NCI-H82 treated with DMSO at 0.1 percent for 48 hours (cell line): ENCODE data around the gene AZGP1.
A peak's percentile ranks its signal among the peaks of the same experiment; 100 is the strongest.
"Not testable (repeated sequence)": the region's sequence is repeated elsewhere in the genome, so short reads cannot be mapped to it uniquely, and the experiment has no call there.

Source experiments
- DNase-seq: peaks from one replicate; lab custom pipeline; 2025; ENCODE audit not compliant: unreplicated experiment; lab: John Stamatoyannopoulos, UW

Gene AZGP1

DNA sequence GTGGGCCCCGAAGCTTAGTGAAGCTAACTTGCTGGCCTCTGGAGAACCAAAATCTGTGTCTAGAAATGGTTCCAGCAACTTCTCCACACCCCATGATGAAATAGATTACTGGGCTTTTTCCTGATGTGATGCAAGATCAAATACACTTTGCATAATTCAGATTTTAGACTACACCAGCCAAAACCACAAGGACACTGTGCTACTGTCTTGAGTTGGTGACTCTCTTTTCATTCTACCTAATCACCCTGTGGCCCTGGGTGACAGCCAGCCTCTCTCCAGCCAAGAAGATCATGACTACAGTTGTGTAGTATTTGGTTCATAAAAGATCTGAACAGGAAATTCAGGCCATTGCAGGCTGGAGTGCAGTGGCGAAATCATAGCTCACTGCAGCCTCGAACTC lies 22.2 kb downstream of the AZGP1 start:
- DNase-seq = no peak

DNA sequence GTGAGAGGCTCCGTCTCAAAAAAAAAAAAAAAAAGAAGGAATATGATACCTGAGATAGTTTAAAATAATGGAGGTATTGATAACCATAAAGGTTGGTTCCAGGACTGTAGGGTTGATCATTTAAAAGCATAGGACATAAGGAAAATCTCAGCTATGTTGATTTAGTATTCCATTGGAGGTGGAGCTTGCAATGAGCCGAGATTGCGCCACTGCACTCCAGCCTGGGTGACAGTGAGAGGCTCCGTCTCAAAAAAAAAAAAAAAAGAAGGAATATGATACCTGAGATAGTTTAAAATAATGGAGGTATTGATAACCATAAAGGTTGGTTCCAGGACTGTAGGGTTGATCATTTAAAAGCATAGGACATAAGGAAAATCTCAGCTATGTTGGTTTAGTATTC lies 23.2 kb downstream of the AZGP1 start:
- not testable (repeated sequence) for DNase-seq

DNA sequence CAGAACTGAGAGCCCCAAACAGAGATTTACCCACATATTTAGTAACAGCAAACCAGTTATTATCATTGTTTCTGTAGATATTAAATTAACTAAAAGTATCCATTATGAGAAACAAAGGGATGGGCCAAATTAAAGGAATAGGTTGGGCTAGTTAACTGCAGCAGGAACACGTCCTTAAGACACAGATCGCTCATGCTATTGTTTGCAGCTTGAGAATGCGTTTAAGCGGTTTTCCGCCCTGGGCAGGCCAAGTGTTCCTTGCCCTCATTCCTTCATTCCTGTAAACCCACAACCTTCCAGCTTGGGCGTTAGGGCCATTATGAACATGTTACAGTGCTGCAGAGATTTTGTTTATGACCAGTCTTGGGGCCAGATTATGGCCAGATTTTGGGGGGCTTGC lies 25.0 kb downstream of the AZGP1 start:
- DNase-seq = not testable (repeated sequence)

DNA sequence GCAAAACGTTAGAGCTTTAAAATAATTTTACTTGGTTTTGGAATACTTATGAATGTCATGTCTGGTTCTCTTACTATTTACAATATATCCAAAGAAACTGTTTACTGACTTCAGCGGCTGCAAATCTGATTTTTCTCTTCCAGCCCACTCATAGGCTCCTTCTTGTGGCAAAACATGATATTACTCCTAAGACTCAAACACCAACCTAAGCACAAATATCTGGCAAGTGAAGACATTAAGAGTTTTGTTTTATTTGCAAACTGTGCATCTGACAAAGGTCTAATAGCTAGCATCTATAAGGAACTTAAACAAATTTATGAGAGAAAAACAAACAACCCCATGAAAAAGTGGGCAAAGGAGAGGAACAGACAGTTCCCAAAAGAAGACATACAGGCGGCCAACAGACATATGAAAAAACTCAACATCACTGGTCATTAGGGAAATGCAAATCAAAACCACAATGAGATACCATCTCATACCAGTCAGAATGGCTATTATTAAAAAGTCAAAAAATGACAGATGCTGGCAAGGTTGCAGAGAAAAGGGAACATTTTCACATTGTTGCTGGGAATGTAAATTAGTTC lies 26.1 kb downstream of the AZGP1 start:
- DNase-seq = no peak

DNA sequence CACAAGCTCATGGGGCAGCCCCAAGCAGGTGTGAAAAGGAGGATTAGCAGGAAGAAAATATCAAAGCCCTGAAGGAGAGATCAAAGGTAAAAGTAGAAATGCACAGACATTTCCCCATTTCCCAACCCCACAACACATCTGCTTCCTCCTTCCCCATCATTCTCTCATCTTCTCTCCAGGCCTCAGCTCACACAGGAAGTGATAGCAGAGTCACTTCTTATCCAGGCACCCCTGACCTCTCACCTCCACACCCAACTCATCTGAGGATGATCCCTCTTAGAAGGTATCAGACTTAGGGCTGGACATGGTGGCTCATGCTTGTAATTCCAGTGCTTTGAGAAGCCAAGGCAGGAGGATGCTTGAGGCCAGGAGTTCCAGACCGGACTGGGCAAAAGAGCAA lies 28.2 kb downstream of the AZGP1 start:
- no peak for DNase-seq

DNA sequence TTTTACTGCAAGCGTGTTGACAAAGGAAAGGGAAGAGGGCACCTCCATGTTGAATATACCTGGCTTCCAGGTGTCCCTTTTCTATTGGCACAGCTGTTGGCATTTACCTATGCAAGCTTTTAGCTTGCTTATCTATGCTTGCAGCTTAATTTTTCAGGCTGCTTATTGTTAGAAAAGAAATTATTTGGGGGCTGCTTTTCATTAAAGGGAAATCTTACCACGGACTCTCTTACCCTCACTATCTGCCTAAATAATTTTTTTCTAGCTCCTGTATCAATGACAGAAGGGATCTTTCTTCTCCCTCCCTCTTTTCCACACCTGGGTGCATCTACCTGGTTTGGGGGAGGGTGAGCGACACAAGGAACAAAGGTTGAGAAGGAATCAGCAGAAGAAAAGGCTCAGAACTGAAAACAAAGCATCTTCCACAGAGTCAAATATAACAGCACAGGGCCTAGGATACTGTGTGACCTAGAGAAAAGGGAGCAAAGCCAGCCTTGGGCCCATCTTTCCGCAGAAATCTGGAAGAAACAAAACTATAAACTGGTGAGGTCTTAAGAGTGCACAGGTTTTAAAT lies 31.2 kb downstream of the AZGP1 start:
- DNase-seq = no peak

DNA sequence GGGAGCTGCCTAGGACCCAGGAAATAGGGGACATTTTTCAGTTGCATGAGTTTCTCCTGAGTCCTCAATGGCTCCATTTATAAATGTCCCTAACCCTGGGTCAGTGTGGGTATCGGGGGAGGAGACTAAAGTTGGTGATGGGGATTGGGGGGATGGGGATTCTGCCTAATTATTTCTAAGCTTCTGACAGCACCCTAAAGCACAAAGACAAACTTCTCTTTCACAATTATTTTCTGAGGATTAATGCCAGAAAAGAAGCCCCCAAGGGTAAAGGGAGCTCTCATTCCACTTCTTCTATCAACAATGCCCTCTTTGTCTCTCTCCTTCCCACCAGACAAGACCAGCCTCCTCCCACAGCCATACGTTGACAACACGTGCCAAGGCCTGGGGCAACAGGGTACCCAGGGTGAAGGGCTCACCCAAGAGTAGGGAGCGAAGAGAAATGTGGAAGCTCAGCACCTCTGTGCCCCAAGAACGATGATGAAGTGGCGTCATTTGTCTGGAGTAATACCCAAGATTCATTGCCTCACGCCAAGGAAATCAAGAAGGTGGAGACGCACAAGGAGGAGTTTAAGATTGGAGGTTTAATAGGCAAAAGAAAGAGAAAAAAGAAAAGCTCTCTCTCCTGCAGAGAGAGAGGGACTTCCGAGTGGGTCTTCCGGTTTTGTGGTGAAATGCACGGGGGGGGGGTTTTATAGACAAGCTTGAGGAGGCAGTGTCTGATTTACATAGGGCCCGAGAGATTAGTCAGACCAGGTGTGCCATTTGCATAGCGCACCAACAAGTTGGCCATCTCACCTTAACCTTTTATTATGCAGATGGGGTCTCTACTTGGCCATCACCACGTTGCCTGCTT lies 32.0 kb downstream of the AZGP1 start:
- no peak for DNase-seq

DNA sequence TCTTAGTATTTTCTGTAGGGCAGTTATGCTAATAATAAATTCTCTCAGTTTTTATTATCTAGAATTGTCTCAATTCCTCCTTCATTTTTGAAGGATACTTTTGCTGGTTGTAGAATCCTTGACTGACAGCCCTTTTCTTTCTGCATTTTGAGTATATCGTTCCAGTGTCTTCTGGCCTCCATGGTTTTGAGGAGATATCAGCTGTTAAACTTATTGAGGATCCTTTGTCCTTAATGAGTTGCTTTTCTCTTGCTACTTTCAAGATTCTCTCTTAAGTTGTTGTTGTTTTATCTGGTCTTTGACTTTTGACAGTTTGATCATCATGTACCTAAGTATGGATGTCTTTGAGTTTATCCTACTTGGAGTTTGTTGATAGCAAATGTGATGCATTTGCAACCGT lies 37.5 kb downstream of the AZGP1 start:
- no peak for DNase-seq

DNA sequence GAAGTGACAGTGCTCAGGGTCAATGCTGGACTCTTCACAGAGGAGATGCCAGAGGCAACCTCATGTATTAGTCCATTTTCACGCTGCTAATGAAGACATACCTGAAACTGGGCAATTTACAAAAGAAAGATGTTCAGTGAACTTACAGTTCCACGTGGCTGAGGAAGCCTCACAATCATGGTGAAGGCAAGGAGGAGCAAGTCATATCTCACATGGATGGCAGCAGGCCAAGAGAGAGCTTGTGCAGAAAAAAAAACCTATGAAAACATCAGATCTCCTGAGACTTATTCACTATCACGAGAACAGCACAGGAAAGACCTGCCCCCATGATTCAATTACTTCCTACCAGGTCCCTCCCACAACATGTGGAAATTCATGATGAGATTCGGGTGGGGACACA lies 40.8 kb downstream of the AZGP1 start:
- not testable (repeated sequence) for DNase-seq

DNA sequence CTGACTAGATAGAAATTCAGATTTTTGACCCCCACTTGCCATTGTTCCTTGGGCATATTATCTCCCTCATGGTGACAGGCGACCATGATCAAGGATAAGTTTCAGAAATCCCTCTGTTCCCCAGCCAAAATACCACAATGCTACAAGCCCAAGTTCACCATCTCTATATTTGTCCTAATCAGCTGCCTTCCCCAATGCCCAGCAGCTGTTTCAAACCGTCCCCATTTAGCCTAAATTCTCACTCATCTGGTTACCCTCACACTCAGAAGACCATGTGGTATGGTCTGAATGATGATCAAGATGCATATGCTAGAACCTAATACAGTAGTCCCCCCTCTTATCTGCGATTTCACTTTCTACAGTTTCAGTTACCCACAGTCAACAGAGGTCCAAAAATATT lies 45.5 kb downstream of the AZGP1 start:
- no peak for DNase-seq

DNA sequence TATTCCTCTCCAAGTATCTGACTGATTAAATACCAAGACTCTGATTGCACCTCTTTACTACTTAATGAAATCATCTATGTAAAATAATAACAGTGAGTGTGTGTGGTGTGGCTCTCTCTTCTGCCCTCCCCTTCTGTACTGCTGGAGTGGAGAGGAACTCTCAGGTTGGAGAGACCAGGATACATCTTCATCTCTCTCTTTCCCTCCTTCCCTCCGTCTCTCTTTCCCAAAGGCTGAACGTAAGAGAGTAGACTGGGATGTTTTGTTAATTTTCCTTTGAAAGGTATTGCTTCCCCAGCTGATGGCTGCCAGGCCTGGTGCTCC lies 46.1 kb downstream of the AZGP1 start:
- DNase-seq = no peak

DNA sequence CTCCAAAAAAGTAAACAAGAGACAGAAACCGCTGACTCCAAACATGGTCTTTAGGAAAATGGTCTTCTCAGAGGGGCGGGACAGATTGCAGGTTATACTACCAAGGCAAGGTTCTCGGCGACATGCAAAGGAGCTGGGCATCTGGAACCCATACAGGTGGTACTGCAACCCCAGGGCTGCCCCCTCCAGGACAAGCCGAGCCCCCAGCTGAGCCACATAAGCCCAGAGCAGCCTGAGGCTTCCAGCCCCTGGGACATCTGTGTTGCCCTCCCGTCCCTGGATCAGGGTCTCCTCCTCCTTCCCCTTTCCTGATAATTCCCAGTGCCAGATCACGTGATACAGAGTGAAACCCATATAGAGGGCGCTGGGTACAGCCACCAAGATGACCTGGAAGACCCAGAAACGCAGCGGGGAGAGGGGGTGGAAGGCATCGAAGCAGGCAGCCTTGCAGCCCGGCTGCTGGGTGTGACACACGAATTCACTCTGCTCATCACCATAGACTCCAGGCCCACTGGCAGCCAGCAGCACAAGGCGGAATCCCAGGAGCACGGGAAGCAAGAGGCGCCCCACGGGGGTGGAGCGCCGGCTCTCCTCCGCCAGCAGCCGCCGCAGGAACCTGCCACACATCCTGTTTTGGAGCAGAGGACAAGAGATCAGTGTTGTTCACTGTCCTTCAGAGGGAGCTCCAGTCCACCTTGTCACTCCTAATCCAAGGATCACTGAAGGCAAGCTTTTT lies 46.7 kb downstream of the AZGP1 start, which contains the start of gene GJC3:
TSS of gene GJC3 (minus strand) at position 627 of the 736 bp plus-strand sequence. CDS start at position 627, 0 bp downstream.
- DNase-seq = peak; percentile 14

DNA sequence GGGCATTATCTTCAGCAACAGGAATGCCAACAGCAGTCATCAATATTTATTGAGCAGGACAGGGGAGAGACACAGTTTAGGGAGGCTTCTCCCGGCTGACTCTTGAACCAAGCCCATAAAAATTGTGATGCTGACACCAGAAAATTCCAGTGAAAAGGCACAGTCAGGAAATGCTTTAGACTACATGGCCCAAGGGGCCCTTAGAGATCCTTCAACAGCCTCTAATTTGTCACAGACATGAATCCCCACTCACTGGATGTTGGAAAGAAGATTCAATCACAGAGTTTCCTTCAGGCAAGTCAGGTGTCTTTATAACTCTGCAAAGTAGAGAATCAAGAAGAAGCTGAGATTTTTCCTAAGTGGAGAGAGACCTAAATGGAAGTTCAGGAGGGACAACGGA lies 47.6 kb downstream of the AZGP1 start:
- no peak for DNase-seq

DNA sequence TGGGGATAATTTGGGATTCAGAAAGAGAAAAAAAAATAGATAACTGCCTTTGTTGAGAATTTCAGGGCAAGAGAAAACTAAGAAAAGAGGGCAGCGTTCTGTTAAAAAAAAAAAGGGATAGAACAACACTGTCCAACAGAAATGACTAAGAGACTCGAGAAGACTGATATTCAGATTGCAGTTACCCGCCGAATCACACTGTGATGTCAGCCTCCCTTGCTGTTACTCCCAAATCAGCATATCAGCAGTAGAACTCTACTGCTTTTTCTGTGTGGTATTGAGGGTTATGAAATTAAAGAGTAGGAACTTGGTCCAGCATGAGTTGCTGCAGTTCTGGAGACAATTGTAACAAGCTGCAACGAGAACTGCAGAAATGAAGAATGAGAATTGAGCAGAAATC lies 48.3 kb downstream of the AZGP1 start:
- DNase-seq = no peak

DNA sequence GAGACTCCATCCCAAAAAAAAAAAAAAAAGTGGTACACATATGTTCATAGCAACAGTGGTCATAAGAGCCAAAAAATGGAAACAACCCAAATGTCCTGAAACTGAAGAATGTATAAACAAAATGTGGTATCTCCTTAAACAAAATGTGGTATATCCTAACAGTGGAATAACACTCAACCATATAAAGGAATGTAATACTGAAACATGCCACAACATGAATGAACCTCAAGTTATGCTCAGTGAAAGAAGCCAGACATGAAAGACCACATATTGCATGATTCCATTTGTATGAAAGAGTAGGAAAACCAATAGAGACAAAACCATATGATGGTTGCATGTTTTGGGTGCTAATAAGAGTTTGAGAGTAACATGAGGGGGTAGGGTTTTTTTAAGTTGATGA lies 49.5 kb downstream of the AZGP1 start:
- DNase-seq = no peak

DNA sequence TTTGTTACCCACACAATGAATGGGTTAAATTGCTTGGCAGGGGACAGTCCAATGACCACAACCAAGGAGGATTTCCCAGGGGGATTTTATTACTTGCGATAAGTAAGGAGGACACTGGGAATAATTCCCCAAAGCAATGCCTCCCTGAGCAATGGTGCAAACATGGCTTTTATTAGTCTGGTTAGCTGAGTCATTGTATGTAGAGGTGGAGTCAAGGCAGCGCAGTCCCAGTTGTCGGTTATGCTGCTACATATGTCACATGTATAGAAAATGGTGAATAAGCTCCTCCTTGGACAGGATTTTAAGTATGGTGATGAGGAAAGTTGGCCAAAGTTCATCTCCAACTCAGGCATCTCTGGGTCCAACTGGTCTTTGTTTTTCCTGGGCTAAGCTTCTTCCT lies 52.6 kb downstream of the AZGP1 start:
- no peak for DNase-seq

DNA sequence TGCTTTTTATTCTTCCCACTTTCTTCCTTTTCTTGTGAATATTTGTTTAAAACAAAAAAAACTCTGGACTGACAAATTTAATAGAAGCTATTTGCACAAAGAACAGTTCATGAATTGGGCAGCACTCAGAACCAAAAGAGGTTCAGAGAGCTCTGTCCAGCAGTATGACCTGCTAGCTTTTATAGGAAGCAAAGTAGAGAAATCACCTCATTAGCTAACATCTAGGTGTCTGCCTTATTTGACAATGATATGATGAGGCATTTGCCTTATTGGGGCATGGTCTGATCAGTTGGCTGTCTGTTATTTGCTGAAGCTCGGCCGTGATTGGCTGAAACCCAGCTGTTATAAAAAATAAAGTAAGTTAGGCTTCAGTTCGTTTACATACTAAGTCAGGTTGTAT lies 55.7 kb downstream of the AZGP1 start:
- no peak for DNase-seq

DNA sequence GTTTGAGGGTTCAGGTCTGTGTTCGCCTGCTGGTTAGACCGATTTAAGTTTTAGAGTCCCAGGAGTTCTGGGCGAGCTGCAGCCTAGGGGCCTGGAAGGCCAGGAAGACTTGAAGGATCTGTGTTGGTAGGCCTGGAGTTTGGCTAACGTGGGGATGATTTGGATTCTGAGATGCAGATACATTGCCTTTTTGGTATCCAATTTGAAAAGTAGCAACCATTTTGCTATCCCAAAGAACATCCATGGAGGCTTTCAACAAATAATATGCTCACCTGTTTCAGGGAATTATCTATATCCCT lies 56.1 kb downstream of the AZGP1 start:
- no peak for DNase-seq

DNA sequence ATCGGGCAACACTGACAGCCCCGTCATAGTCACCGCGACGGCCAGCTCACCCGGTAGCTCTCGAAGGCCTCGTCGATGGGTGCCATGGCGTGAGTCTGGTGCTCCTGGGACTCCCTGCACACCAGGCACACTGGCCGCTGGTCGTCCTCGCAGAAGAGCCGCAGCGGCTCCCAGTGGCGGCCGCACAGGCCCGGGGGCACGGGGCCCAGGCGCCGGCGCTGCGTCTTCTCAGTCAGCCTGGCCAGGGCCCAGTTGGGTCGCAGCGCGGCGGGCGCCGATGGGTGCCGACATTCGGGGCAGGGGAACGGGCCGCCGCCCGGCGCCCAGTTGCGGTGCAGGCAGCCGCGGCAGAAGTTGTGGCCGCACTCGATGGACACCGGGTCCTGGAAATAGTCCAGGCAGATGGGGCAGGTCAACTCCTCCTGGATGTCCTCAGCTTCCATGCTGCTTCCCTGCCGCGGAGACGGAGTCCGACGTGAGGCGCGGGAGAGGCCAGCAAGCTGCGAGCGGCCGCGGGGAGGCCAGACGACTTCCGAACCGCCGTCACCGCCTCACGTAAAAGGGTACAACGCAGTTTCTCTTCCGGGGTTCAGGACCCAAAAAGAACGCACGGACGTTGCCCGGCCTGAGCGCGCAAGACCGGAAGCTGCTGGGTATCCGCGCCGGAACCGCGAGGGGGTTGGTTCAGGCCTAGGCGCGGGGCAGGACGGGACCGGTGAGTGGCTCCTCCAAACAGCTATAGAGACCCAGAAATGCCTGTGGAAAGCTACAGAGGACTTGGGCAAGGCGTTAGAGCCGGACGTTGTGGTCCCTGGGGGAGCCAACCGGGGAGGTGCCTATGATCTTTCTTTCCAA lies 56.6 kb downstream of the AZGP1 start, which contains the start of gene TRIM4:
TSS of gene TRIM4 (minus strand) at position 572 of the 855 bp plus-strand sequence. CDS start at position 443, 129 bp downstream.
- DNase-seq = peak; percentile 36
